ENCODE results near the gene LYRM1.

DNA sequence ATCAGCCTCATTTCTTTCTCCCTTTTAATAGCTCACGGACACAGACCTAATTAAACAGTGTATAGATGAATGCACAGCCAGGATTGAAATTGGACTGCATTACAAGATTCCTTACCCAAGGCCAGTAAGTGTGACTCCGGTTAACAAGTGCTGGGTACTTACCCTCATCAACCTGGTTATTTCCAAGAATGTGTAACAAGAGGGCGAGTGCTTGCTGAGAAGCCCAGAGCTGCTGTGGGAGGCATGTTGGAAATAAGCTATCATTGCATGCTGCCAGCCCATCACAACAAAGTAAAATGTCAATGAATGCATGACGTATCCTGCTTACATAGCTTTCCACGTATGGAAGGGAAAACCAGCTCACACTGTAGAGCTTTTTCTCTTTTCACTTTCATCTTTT is 19.5 kb downstream of the LYRM1 start:
- TF ChIP-seq POLR2A (IDR thresholded peaks at IDR 0.05; ENCODE audit: low read depth, low read length) (no peak), TAF1 (IDR thresholded peaks at IDR 0.05; ENCODE audit: low read depth, low read length) (no peak), POU2F2 (IDR thresholded peaks at IDR 0.05; ENCODE audit: low read depth, low read length) (no peak)
